A673 (cell line): ENCODE measurements around the gene ZSCAN5C. TPM values are rescaled to one million over a fixed set of nuclear protein-coding genes. Genes with fewer than 3 reads are reported as not detected.
A peak's percentile ranks its signal among the peaks of the same experiment; 100 is the strongest.
"Not testable (repeated sequence)": the region's sequence is repeated elsewhere in the genome, so short reads cannot be mapped to it uniquely, and the experiment has no call there.

Experiments
- BruUV-seq: library from RNA; stranded (reverse); fragments of 400-500 nt; replicated peaks from 2 replicates; lab custom pipeline; 2021; lab: Mats Ljungman, UMichigan
- CTCF ChIA-PET: fragments of 300-600 bp; sonication (Branson Sonifier 250); formaldehyde crosslinking; loops from one replicate; lab custom pipeline; 2022; ENCODE audit warnings: antibody characterized with exemption; lab: Charles Lee
- POLR2A ChIA-PET: fragments of 300-600 bp; sonication (Branson Sonifier 250); formaldehyde crosslinking; loops from one replicate; lab custom pipeline; 2022; ENCODE audit warnings: antibody characterized with exemption; ENCODE audit not compliant: low non-redundant PET; lab: Charles Lee
- DNase-seq: peaks from one replicate; pipeline ENCODE4 v3.0.0-alpha.2; 2015; ENCODE audit warnings: low spot score
- H3K27ac ChIP-seq: fragments of 200-600 bp; sonication (generic); 2 replicates; pipeline ENCODE4 v1.5.1; 2016; ENCODE audit warnings: mixed run types, low read depth, mild to moderate bottlenecking, mixed read lengths, antibody characterized with exemption, low read length; ENCODE audit not compliant: poor library complexity, severe bottlenecking
- H3K27me3 ChIP-seq: fragments of 200-600 bp; sonication (generic); replicated peaks from 2 replicates; pipeline ENCODE4 v1.6.1; 2017; ENCODE audit warnings: mixed run types, low read depth, mild to moderate bottlenecking, mixed read lengths, antibody characterized with exemption, low read length; ENCODE audit not compliant: insufficient read depth, poor library complexity
- H3K36me3 ChIP-seq: fragments of 200-600 bp; sonication (generic); 2 replicates; pipeline ENCODE4 v1.6.1; 2016; ENCODE audit warnings: mixed run types, mild to moderate bottlenecking, mixed read lengths, antibody characterized with exemption, low read length; ENCODE audit not compliant: insufficient read depth, poor library complexity, severe bottlenecking
- H3K4me1 ChIP-seq: fragments of 200-600 bp; sonication (generic); 2 replicates; pipeline ENCODE4 v1.6.1; 2017; ENCODE audit warnings: mixed run types, mild to moderate bottlenecking, mixed read lengths, antibody characterized with exemption, low read length; ENCODE audit not compliant: insufficient read depth, poor library complexity, severe bottlenecking
- H3K4me3 ChIP-seq: fragments of 200-600 bp; sonication (generic); 2 replicates; pipeline ENCODE4 v1.5.1; 2016; ENCODE audit warnings: low read depth, mixed run types, mild to moderate bottlenecking, mixed read lengths, low read length; ENCODE audit not compliant: poor library complexity, severe bottlenecking
- H3K9me3 ChIP-seq: fragments of 200-600 bp; sonication (generic); 2 replicates; pipeline ENCODE4 v1.6.1; 2016; ENCODE audit warnings: mixed run types, low read depth, mild to moderate bottlenecking, mixed read lengths, antibody characterized with exemption, low read length; ENCODE audit not compliant: poor library complexity, severe bottlenecking
- EZH2 ChIP-seq: fragments of 200-600 bp; sonication (generic); IDR thresholded peaks from 2 replicates; pipeline ENCODE4 v1.6.1; 2017; ENCODE audit warnings: borderline replicate concordance, low read depth, mild to moderate bottlenecking, mixed read lengths, antibody characterized with exemption, low read length; ENCODE audit not compliant: poor library complexity, severe bottlenecking
- intact Hi-C: fragments of 100-400 bp; cut with micrococcal nuclease; formaldehyde crosslinking; loops from one replicate; pipeline ENCODE4 v1.10.0; 2022; ENCODE audit not compliant: unreplicated experiment
- total RNA-seq: library from RNA; stranded (reverse); gene quantifications from 2 replicates; pipeline ENCODE4 v1.2.3, GENCODE V29; 2021
- TF ChIP-seq, protein P1 (sequence below): fragments of 300-800, 200-600 bp; sonication (generic); conservative IDR thresholded peaks from 2 replicates; pipeline ENCODE4 v1.5.1; 2017; ENCODE audit warnings: low read depth, mild to moderate bottlenecking, antibody characterized with exemption, low read length, moderate library complexity, mixed read lengths

The ZSCAN5C gene
- total RNA-seq, 1 experiment from 2014 or later: not detected

DNA sequence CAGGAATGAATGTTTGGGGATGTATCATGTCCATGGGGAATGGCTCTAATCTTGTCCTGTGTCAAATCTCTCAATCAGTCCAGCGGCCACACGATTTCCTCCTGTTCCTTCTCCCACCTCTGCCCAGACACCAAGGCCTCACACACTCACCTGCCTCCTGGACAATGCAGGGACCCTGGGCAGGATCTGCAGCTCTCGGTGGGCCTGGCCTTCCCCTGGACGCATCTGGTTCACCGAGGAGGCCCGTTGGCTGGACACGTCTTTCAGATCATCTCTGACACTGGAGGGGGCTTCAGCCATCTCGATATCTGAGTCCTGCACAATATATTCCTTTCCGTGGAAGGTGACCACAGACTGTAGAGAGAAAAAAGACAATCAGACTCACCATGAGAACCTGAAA lies 21.4 kb downstream of the ZSCAN5C start:
- Histone ChIP-seq H3K27ac (no peak overlapping the region), H3K4me1 (no peaks in the 10 kb centered on the region), H3K9me3 (no peaks in the 10 kb centered on the region), H3K4me3 (no peak overlapping the region), H3K36me3 (no peaks in the 10 kb centered on the region), H3K27me3 (no peaks in the 10 kb centered on the region)
- intact Hi-C loops: no loop called here
- POLR2A ChIA-PET: no interaction called here
- CTCF ChIA-PET: no interaction called here
- no TSS peak for BruUV-seq
- TF ChIP-seq, protein P1, sequence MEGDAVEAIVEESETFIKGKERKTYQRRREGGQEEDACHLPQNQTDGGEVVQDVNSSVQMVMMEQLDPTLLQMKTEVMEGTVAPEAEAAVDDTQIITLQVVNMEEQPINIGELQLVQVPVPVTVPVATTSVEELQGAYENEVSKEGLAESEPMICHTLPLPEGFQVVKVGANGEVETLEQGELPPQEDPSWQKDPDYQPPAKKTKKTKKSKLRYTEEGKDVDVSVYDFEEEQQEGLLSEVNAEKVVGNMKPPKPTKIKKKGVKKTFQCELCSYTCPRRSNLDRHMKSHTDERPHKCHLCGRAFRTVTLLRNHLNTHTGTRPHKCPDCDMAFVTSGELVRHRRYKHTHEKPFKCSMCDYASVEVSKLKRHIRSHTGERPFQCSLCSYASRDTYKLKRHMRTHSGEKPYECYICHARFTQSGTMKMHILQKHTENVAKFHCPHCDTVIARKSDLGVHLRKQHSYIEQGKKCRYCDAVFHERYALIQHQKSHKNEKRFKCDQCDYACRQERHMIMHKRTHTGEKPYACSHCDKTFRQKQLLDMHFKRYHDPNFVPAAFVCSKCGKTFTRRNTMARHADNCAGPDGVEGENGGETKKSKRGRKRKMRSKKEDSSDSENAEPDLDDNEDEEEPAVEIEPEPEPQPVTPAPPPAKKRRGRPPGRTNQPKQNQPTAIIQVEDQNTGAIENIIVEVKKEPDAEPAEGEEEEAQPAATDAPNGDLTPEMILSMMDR: no peak
- no peak for TF ChIP-seq EZH2
- no peak for DNase-seq

DNA sequence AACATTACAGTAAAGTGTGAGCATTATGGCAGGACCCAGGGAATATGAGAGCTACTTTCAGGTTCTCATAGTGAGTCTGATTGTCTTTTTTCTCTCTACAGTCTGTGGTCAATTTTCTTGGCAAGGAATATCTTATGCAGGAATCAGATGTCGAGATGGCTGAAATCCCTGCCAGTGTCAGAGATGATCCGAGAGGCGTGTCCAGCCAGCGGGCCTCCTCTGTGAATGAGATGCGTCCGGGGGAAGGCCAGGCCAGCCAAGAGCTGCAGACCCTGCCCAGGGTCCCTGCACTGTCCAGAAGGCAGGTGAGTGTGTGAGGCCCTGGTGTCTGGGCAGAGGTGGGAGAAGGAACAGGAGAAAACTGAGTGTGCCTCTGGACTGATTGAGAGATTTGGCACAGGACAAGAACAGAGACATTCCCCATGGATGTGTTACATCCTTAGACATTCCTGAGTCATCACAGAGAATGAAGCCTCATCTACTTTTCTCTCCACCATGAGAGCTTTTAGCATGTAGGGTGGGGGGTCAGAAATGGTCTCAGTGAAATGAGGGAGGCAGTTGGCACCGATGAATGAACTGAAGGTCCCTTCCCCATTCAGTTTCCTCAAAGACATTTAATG lies 43.2 kb downstream of the ZSCAN5C start:
- H3K27me3 ChIP-seq: no peaks in the 10 kb centered on the region
- no peak overlapping the region for H3K4me3 ChIP-seq
- H3K27ac ChIP-seq: no peak overlapping the region
- TF ChIP-seq, protein P1: no peak
- TF ChIP-seq EZH2: no peak
- H3K9me3 ChIP-seq: no peaks in the 10 kb centered on the region
- no peak for DNase-seq
- no peaks in the 10 kb centered on the region for H3K4me1 ChIP-seq
- H3K36me3 ChIP-seq: no peaks in the 10 kb centered on the region
- no TSS peak for BruUV-seq
- CTCF ChIA-PET: no interaction called here
- POLR2A ChIA-PET: no interaction called here
- intact Hi-C loops: no loop called here

DNA sequence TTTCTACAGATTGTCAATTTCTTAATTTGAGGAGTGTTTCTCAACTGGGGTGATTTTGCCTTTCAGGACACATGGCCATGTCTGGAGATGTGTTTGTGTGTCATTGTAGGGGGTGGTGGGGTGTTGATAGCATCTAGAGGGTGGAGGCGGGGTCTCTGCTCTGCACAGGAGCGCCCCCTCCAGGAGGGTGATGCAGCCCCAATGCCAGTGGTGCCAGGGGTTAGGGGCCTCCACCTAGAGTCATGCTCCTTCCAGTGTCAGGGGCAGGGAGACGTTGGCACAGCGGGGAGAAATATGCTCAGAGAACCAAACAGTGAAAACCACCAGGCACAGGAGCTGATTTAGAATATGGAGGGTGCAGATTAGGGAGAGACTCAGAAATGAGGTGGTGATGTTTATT lies 43.7 kb downstream of the ZSCAN5C start:
- H3K27ac ChIP-seq, CTCF ChIA-PET, H3K9me3 ChIP-seq, H3K27me3 ChIP-seq, BruUV-seq, H3K36me3 ChIP-seq, intact Hi-C loops, POLR2A ChIA-PET, H3K4me1 ChIP-seq, DNase-seq, H3K4me3 ChIP-seq: not testable (repeated sequence)
- TF ChIP-seq, protein P1: 0 out of 2 replicates have a peak, but pooled peaks have one; percentile 22

DNA sequence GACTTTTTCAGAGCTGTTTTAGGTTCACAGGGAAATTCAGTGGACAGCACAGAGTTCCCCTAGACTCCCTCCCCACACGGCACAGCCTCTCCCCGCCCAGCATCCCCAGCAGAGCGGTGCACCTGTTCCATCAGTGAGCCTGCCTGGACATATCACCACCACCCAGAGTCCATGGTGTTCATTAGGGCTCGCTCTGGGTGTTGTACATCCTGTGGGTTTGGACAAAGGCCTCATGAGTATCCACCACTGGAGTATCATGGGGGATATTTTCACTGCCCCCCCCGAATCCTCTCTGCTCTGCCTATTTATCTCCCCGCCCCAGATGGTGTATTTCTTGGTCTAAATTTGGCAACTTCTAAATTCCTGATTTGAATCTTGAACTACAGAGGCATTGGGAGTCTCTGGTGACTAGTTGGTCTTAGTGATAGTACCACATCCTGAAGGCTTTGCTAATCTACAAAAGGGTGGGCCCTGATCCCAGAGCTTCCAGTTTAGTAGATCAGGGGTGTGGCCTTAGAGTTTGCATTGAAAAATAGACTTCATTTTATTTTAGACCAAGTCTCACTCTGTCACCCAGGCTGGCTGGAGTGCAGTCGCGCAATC lies 46.8 kb downstream of the ZSCAN5C start:
- H3K27ac ChIP-seq, H3K27me3 ChIP-seq, BruUV-seq, intact Hi-C loops, DNase-seq, H3K4me1 ChIP-seq, H3K9me3 ChIP-seq, H3K4me3 ChIP-seq, POLR2A ChIA-PET, CTCF ChIA-PET, H3K36me3 ChIP-seq: not testable (repeated sequence)
